Measurements from ENCODE around the gene DCLK1. TPM values are rescaled to one million over a fixed set of nuclear protein-coding genes. Genes with fewer than 3 reads are reported as not detected.
A peak's percentile ranks its signal among the peaks of the same experiment; 100 is the strongest.

DCLK1 gene
- total RNA-seq (2.0 and 2.9 TPM in 2 replicates), polyA plus RNA-seq (0.16 and 0.72 TPM in 2 replicates)

GRCh38 chr13:36131222-36131930 is at the start of gene DCLK1:
TSS of gene DCLK1 (minus strand) at chr13:36131382.
- H3K27ac ChIP-seq, result no peak within 1 kb of the TSS
- peak within 1 kb of the TSS; percentile 78 for H3K4me2 ChIP-seq
- peak; percentile 60 for DNase-seq (ENCODE audit: low spot score)
- no peaks in the 10 kb centered on the region for H4K20me1 ChIP-seq (ENCODE audit: insufficient read depth, poor library complexity, severe bottlenecking)
- peaks cover 70% of the 10 kb centered on the region for H3K27me3 ChIP-seq
- peak within 1 kb of the TSS; percentile 41 for H3K4me3 ChIP-seq
- H3K4me1 ChIP-seq (ENCODE audit: insufficient read depth), result no peaks in the 10 kb centered on the region
- H2AFZ ChIP-seq, result peak within 1 kb of the TSS; percentile 13
- no peaks in the 10 kb centered on the region for H3K79me2 ChIP-seq
- no peaks in the 10 kb centered on the region for H3K9me3 ChIP-seq (ENCODE audit: low read depth)
- TF ChIP-seq EZH2phosphoT487 (IDR thresholded peaks at IDR 0.05; ENCODE audit: low read depth, severe bottlenecking, unreplicated experiment) (no peak), EZH2 (IDR thresholded peaks at IDR 0.05; ENCODE audit: borderline replicate concordance) (no peak), CTCF (IDR thresholded peaks at IDR 0.05; ENCODE audit: poor library complexity) (no peak)
- no peaks in the 10 kb centered on the region for H3K9me2 ChIP-seq (replicated peaks; ENCODE audit: insufficient read depth)
- 36% methylated on average over 10 of the region's 48 CpGs for WGBS (ENCODE audit: low lambda C conversion rate, missing lambda C conversion rate)
- no peaks in the 10 kb centered on the region for H3K36me3 ChIP-seq (replicated peaks; ENCODE audit: insufficient read depth, low read depth)

GRCh38 chr13:36175621-36176020 is 44.4 kb upstream of the DCLK1 start:
- H3K4me3 ChIP-seq, result no peak overlapping the region
- H3K27ac ChIP-seq, result no peak overlapping the region
- no peaks in the 10 kb centered on the region for H3K9me2 ChIP-seq (replicated peaks; ENCODE audit: insufficient read depth)
- H3K27me3 ChIP-seq, result no peaks in the 10 kb centered on the region
- no peaks in the 10 kb centered on the region for H3K4me1 ChIP-seq (ENCODE audit: insufficient read depth)
- no peak for DNase-seq (ENCODE audit: low spot score)
- WGBS (ENCODE audit: low lambda C conversion rate, missing lambda C conversion rate), result 84% methylated on average over 5 of the region's 5 CpGs
- H3K9me3 ChIP-seq (ENCODE audit: low read depth), result no peaks in the 10 kb centered on the region
- no peaks in the 10 kb centered on the region for H3K79me2 ChIP-seq
- H4K20me1 ChIP-seq (ENCODE audit: insufficient read depth, poor library complexity, severe bottlenecking), result no peaks in the 10 kb centered on the region
- no peak for TF ChIP-seq EZH2phosphoT487 (IDR thresholded peaks at IDR 0.05; ENCODE audit: low read depth, severe bottlenecking, unreplicated experiment)
- no peak for TF ChIP-seq CTCF (IDR thresholded peaks at IDR 0.05; ENCODE audit: poor library complexity)
- no peak for TF ChIP-seq EZH2 (IDR thresholded peaks at IDR 0.05; ENCODE audit: borderline replicate concordance)
- H3K36me3 ChIP-seq (replicated peaks; ENCODE audit: insufficient read depth, low read depth), result no peaks in the 10 kb centered on the region
- H3K4me2 ChIP-seq, result no peak overlapping the region
- no peak overlapping the region for H2AFZ ChIP-seq

- H3K36me3 ChIP-seq (replicated peaks; ENCODE audit: insufficient read depth, low read depth), result no peaks in the 10 kb centered on the region
- no peaks in the 10 kb centered on the region for H3K4me1 ChIP-seq (ENCODE audit: insufficient read depth)
- DNase-seq (ENCODE audit: low spot score), result no peak
- H3K4me2 ChIP-seq, result no peak overlapping the region
- H3K79me2 ChIP-seq, result no peaks in the 10 kb centered on the region
- no peaks in the 10 kb centered on the region for H4K20me1 ChIP-seq (ENCODE audit: insufficient read depth, poor library complexity, severe bottlenecking)
- no peaks in the 10 kb centered on the region for H3K9me2 ChIP-seq (replicated peaks; ENCODE audit: insufficient read depth)
- no peaks in the 10 kb centered on the region for H3K27me3 ChIP-seq
- 71% methylated on average over 7 of the region's 7 CpGs for WGBS (ENCODE audit: low lambda C conversion rate, missing lambda C conversion rate)
- H3K27ac ChIP-seq, result no peak overlapping the region
- H3K4me3 ChIP-seq, result no peak overlapping the region
- no peak overlapping the region for H2AFZ ChIP-seq
- no peaks in the 10 kb centered on the region for H3K9me3 ChIP-seq (ENCODE audit: low read depth)
- no peak for TF ChIP-seq EZH2 (IDR thresholded peaks at IDR 0.05; ENCODE audit: borderline replicate concordance)
- TF ChIP-seq CTCF (IDR thresholded peaks at IDR 0.05; ENCODE audit: poor library complexity), result no peak
- TF ChIP-seq EZH2phosphoT487 (IDR thresholded peaks at IDR 0.05; ENCODE audit: low read depth, severe bottlenecking, unreplicated experiment), result no peak
Measured at GRCh38 chr13:36174923-36175322, 43.7 kb upstream of the DCLK1 start.

Data from hepatocyte (in vitro differentiated cells).